SK-N-SH (cell line): ENCODE data around the gene CCDC88C.

Experiments used
- CTCF ChIP-seq: fragments of 200-600 bp; sonication (generic); IDR thresholded peaks from 2 replicates; pipeline ENCODE4 v1.6.1; 2017; ENCODE audit warnings: antibody characterized with exemption, mild to moderate bottlenecking, moderate library complexity
- EP300 ChIP-seq, 2 experiments: IDR thresholded peaks; 2 replicates each; pipeline versions ENCODE4 v1.4.0 to v1.6.1; 2012; ENCODE audit warnings: borderline replicate concordance in 1 of 2, low read depth in 1 of 2, low read length in 1 of 2
- EZH2phosphoT487 ChIP-seq: fragments of 200-600 bp; sonication (generic); IDR thresholded peaks from 2 replicates; pipeline ENCODE4 v1.6.1; 2017; ENCODE audit warnings: low read depth, mixed run types, mild to moderate bottlenecking, antibody characterized with exemption, moderate library complexity, borderline replicate concordance
- FOXM1 ChIP-seq: IDR thresholded peaks from 2 replicates; pipeline ENCODE4 v1.4.0; 2012; ENCODE audit warnings: low read depth, mild to moderate bottlenecking
- MAX ChIP-seq: IDR thresholded peaks from 2 replicates; pipeline ENCODE4 v1.4.0; 2012; ENCODE audit warnings: low read depth
- POLR2AphosphoS5 ChIP-seq: IDR thresholded peaks from 2 replicates; pipeline ENCODE4 v1.6.1; 2012; ENCODE audit warnings: low read depth, low read length
- REST ChIP-seq: IDR thresholded peaks from 2 replicates; pipeline ENCODE4 v1.6.1; 2012; ENCODE audit warnings: mild to moderate bottlenecking, low read depth, low read length, moderate library complexity
- SIN3A ChIP-seq: IDR thresholded peaks from 2 replicates; pipeline ENCODE4 v1.6.1; 2012; ENCODE audit warnings: low read depth, mild to moderate bottlenecking, low read length, moderate library complexity, borderline replicate concordance
- SMC3 ChIP-seq: IDR thresholded peaks from 2 replicates; pipeline ENCODE4 v1.6.1; 2012; ENCODE audit warnings: low read depth, low read length, improper control_type of control experiment
- USF1 ChIP-seq: IDR thresholded peaks from 2 replicates; pipeline ENCODE4 v1.4.0; 2012; ENCODE audit warnings: low read depth, borderline replicate concordance

- TF ChIP-seq MAX (no peak), FOXM1 (no peak), CTCF (no peak), SIN3A (no peak), SMC3 (no peak), EZH2phosphoT487 (no peak), POLR2AphosphoS5 (no peak), EP300 (IDR thresholded peaks at IDR 0.05; ENCODE audit: borderline replicate concordance in 1 of 2, low read depth in 1 of 2, low read length in 1 of 2) (no peak; a peak in 1 of 4 replicates), REST (no peak), USF1 (no peak)
These were observed 161.0 kb downstream of the CCDC88C start for GRCh38 chr14:91256661-91257060.
